ENCODE data around the gene YTHDF1.

YTHDF1 gene

DNA sequence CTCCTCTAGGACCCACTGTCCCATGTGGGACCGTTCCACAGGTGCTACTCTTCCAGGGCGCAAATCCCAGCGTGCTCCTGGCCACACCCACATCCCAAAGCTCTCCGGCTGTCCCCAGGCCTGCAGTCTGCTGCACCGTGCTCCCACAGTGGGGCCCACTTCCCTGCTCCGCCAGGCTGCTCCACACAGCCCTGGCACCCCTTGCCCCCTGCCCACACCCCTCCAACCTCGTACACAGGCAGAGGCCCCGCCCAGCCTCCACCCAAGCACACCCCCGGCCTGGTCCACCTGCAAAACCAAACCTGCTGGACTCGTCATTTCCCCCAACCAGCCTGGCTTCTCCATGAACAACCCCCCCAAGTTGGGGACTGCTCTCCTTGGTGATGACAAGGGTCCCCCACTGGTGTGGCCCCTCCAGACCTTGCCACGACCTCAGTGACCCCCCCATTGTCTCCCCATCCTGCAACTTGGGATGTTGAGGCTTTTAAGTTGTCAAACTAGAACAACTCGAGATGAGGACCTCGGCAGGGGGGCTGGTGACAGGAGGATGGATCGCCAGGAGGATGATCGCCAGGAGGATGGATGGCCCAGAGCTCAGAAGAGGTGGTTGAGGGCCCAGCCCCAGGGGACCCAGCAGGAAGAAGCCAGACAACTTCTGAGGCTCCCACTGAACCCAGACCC is 27.1 kb downstream of the YTHDF1 start:
- Histone ChIP-seq H3K36me3 (ENCODE audit: control insufficient read depth in 5 of 5, insufficient read depth in 5 of 5, low read length in 5 of 5) (no peaks in the 10 kb centered on the region), H3K27me3 (ENCODE audit: control insufficient read depth in 5 of 5, insufficient read depth in 4 of 5, low read length in 5 of 5) (peaks cover 0 to 3% (median 2%) of the 10 kb centered on the region in 5 donors), H3K4me3 (ENCODE audit: low read depth in 1 of 5, low read length in 5 of 5) (no peak overlapping the region), H3K9ac (ENCODE audit: low read length in 5 of 5) (no peak overlapping the region), H3K9me3 (ENCODE audit: control insufficient read depth in 5 of 5, low read length in 5 of 5) (no peaks in the 10 kb centered on the region), H3K27ac (ENCODE audit: low read depth, low read length) (no peak overlapping the region), H3K4me1 (ENCODE audit: control insufficient read depth in 5 of 5, insufficient read depth in 5 of 5, low read length in 5 of 5) (peaks cover 0 to 3% (median 0%) of the 10 kb centered on the region in 5 donors)

DNA sequence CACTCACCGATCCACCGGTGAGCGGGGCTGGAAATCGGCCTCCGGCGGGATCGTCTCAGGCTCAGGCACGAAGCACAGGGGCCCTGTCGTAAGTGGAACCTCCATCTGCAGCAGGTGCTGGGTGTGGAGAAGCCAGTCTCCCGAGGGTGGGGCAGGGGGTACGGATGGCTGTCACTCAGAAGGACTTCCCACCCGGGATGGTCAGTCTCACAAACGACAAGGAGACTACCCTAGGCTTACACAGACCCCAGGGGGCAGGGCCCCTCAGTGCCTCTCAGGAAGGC is 27.8 kb downstream of the YTHDF1 start:
- H3K4me1 ChIP-seq (ENCODE audit: control insufficient read depth in 5 of 5, insufficient read depth in 5 of 5, low read length in 5 of 5), result no peaks in the 10 kb centered on the region
- H3K36me3 ChIP-seq (ENCODE audit: control insufficient read depth in 5 of 5, insufficient read depth in 5 of 5, low read length in 5 of 5), result no peaks in the 10 kb centered on the region
- peaks cover 2 to 9% (median 9%) of the 10 kb centered on the region in 5 donors for H3K27me3 ChIP-seq (ENCODE audit: control insufficient read depth in 5 of 5, insufficient read depth in 4 of 5, low read length in 5 of 5)
- H3K9me3 ChIP-seq (ENCODE audit: control insufficient read depth in 5 of 5, low read length in 5 of 5), result no peaks in the 10 kb centered on the region
- no peak overlapping the region for H3K9ac ChIP-seq (ENCODE audit: low read length in 5 of 5)
- no peak overlapping the region for H3K4me3 ChIP-seq (ENCODE audit: low read depth in 1 of 5, low read length in 5 of 5)
- no peak overlapping the region for H3K27ac ChIP-seq (ENCODE audit: low read depth, low read length)

DNA sequence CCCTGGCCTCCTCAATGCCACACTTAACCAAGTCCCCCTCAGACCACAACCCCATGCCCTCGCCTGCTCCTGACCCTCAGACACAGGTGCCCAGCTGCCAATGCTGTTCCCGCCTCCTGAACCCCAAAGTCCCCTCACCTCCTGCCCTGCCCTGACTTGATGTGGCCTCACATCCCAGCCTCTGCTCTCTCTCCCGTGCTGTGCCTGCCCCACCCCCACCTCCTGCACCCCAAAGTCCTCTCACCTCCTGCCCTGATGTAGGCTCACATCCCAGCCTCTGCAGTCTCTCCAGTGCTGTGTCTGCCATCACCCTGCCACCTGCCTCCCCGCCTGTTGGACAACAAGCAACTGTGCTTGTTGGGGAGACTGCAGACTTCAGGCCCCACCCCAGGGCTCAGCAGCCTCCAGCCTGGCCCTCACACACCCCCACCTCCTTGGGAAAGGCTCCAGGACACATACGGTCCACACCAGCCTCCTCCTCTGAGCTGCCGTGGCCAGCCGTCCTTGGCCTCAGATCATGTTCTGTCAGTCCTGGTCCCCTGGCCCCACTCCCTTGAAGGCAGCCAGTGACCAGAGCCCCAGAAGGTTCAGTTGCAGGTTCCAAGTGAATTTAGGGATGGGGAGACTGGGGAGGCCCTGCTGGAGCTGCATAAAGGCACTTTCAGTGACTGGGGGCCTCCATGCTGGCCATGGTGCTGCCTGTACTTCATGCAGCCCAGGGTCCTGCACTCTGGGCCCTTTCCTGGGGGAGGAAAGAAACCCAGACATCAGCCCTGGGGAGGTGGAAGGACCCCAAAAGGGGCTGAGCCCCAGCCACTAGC is 28.4 kb downstream of the YTHDF1 start:
- peaks cover 6 to 14% (median 14%) of the 10 kb centered on the region in 5 donors for H3K27me3 ChIP-seq (ENCODE audit: control insufficient read depth in 5 of 5, insufficient read depth in 4 of 5, low read length in 5 of 5)
- no peaks in the 10 kb centered on the region for H3K9me3 ChIP-seq (ENCODE audit: control insufficient read depth in 5 of 5, low read length in 5 of 5)
- no peak overlapping the region for H3K9ac ChIP-seq (ENCODE audit: low read length in 5 of 5)
- no peak overlapping the region for H3K4me3 ChIP-seq (ENCODE audit: low read depth in 1 of 5, low read length in 5 of 5)
- no peaks in the 10 kb centered on the region for H3K36me3 ChIP-seq (ENCODE audit: control insufficient read depth in 5 of 5, insufficient read depth in 5 of 5, low read length in 5 of 5)
- no peak overlapping the region for H3K27ac ChIP-seq (ENCODE audit: low read depth, low read length)
- no peaks in the 10 kb centered on the region for H3K4me1 ChIP-seq (ENCODE audit: control insufficient read depth in 5 of 5, insufficient read depth in 5 of 5, low read length in 5 of 5)

DNA sequence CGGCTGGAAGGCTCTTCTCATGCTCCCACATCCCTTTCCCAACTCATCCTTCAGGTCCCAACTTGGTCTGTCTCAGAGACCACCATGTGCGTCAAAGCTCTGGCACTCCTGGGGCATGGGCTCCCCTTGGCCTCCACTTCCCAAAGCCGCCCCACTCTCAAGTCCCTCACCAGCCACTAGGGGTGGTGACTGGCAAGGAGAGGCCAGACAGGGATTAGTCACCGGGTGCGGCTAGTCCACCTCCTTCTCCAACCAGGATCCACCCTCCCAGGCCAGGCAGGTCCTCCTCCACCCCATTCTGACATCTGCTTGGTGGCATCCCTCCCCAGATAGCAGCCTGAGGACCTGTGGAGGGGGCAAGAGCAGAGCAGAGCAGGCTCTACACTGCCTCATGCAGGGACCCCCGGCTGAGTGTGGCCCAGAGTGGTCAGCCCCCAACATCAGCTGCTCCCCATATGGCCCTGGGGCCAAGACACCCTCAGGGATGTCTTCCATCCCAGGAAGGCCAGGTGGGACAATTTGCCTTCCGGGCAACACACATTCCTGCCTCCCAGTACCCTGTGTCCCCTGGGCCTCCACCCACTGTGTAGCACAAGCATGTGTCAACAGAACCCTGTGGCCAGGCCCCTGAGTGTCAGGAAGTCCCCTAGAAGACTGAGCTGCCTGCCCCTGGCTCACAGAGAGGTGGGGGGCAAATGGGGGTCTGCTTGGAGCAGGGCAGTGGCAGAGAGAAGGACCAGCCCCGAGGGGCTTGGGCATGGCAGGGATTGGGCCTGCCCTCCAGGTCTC is 29.2 kb downstream of the YTHDF1 start:
- H3K36me3 ChIP-seq (ENCODE audit: control insufficient read depth in 5 of 5, insufficient read depth in 5 of 5, low read length in 5 of 5), result no peaks in the 10 kb centered on the region
- H3K27ac ChIP-seq (ENCODE audit: low read depth, low read length), result no peak overlapping the region
- H3K9ac ChIP-seq (ENCODE audit: low read length in 5 of 5), result no peak overlapping the region
- peaks cover 6 to 22% (median 18%) of the 10 kb centered on the region in 5 donors for H3K27me3 ChIP-seq (ENCODE audit: control insufficient read depth in 5 of 5, insufficient read depth in 4 of 5, low read length in 5 of 5)
- H3K4me3 ChIP-seq (ENCODE audit: low read depth in 1 of 5, low read length in 5 of 5), result no peak overlapping the region
- H3K9me3 ChIP-seq (ENCODE audit: control insufficient read depth in 5 of 5, low read length in 5 of 5), result no peaks in the 10 kb centered on the region
- H3K4me1 ChIP-seq (ENCODE audit: control insufficient read depth in 5 of 5, insufficient read depth in 5 of 5, low read length in 5 of 5), result no peaks in the 10 kb centered on the region

DNA sequence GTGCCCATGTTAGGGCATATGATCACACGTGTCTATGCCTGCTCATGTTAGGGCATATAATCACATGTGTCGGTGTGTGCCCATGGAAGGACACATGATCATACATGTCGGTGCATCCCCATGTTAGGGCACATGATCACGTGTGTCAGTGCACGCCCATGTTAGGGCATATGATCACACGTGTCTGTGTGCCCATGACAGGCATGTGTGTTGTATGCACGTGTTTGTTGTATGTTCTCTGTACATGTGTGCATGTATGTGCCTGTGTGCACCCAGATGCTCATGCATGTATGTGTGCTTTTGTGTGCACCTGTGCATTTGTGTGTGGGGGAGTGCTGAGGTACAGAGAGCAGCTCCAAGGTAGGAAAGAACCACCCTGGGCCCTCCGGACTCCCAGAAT is 29.8 kb downstream of the YTHDF1 start:
- Histone ChIP-seq H3K9me3 (ENCODE audit: control insufficient read depth in 5 of 5, low read length in 5 of 5) (no peaks in the 10 kb centered on the region), H3K27me3 (ENCODE audit: control insufficient read depth in 5 of 5, insufficient read depth in 4 of 5, low read length in 5 of 5) (peaks cover 6 to 28% (median 24%) of the 10 kb centered on the region in 5 donors), H3K4me1 (ENCODE audit: control insufficient read depth in 5 of 5, insufficient read depth in 5 of 5, low read length in 5 of 5) (no peaks in the 10 kb centered on the region), H3K9ac (ENCODE audit: low read length in 5 of 5) (no peak overlapping the region), H3K27ac (ENCODE audit: low read depth, low read length) (no peak overlapping the region), H3K36me3 (ENCODE audit: control insufficient read depth in 5 of 5, insufficient read depth in 5 of 5, low read length in 5 of 5) (no peaks in the 10 kb centered on the region), H3K4me3 (ENCODE audit: low read depth in 1 of 5, low read length in 5 of 5) (no peak overlapping the region)

DNA sequence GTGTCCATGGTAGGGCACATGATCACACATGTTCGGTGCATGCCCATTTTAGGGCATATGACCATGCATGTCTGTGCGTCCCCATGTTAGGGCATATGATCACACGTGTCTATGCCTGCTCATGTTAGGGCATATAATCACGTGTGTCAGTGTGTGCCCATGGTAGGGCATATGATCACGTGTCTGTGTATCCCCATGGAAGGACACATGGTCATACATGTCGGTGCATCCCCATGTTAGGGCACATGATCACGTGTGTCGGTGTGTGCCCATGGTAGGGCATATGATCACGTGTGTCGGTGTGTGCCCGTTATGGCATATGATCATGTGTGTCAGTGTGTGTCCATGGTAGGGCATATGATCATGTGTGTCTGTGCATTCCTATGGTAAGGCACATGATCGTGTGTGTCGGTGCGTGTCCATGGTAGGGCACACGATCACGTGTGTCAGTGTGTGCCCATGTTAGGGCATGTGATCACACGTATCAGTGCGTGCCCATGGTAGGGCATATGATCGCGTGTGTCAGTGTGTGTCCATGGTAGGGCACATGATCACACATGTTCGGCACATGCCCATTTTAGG is 30.6 kb downstream of the YTHDF1 start:
- Histone ChIP-seq H3K4me3 (ENCODE audit: low read depth in 1 of 5, low read length in 5 of 5) (no peak overlapping the region), H3K36me3 (ENCODE audit: control insufficient read depth in 5 of 5, insufficient read depth in 5 of 5, low read length in 5 of 5) (no peaks in the 10 kb centered on the region), H3K27ac (ENCODE audit: low read depth, low read length) (no peak overlapping the region), H3K27me3 (ENCODE audit: control insufficient read depth in 5 of 5, insufficient read depth in 4 of 5, low read length in 5 of 5) (peaks cover 13 to 35% (median 32%) of the 10 kb centered on the region in 5 donors), H3K9ac (ENCODE audit: low read length in 5 of 5) (no peak overlapping the region), H3K9me3 (ENCODE audit: control insufficient read depth in 5 of 5, low read length in 5 of 5) (no peaks in the 10 kb centered on the region), H3K4me1 (ENCODE audit: control insufficient read depth in 5 of 5, insufficient read depth in 5 of 5, low read length in 5 of 5) (no peaks in the 10 kb centered on the region)

DNA sequence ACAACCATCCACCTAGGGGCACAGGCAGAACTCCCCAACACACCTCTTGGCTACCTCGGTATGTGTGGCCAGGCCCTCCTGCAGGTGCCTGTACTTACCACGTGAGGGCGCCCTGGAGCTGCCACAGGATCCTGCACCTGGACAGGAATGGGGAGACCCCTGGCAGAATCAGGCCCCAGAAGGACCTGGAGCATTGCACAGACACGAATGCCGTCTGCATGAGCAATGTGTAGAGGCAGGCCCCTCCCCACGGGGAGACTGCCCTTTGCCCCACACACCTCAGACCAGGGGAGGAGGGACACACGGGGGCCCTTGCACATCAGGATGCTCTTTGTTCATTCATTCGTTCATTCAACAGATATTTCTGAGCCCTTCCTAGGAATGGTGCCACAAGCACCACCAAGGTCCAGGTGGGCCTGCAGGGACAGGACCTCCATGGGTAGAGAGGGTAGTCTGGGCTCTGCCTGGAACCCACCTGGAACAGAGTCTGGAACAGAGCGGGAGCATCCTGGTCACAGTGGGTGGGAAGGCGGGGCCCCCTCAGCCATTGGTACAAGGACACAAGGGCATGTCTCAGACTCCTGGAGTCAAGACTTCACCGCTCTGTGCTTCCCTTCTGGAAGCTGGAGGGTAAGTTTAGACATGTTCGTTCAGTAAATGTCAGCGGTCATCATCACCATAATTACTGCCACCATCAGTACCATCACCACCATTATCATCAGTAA is 32.3 kb downstream of the YTHDF1 start:
- Histone ChIP-seq H3K9ac (ENCODE audit: low read length in 5 of 5) (no peak overlapping the region), H3K27ac (ENCODE audit: low read depth, low read length) (no peak overlapping the region), H3K27me3 (ENCODE audit: control insufficient read depth in 5 of 5, insufficient read depth in 4 of 5, low read length in 5 of 5) (peaks cover 21 to 49% (median 41%) of the 10 kb centered on the region in 5 donors), H3K9me3 (ENCODE audit: control insufficient read depth in 5 of 5, low read length in 5 of 5) (no peaks in the 10 kb centered on the region), H3K36me3 (ENCODE audit: control insufficient read depth in 5 of 5, insufficient read depth in 5 of 5, low read length in 5 of 5) (no peaks in the 10 kb centered on the region), H3K4me1 (ENCODE audit: control insufficient read depth in 5 of 5, insufficient read depth in 5 of 5, low read length in 5 of 5) (peaks cover 0 to 9% (median 7%) of the 10 kb centered on the region in 5 donors), H3K4me3 (ENCODE audit: low read depth in 1 of 5, low read length in 5 of 5) (no peak overlapping the region)

DNA sequence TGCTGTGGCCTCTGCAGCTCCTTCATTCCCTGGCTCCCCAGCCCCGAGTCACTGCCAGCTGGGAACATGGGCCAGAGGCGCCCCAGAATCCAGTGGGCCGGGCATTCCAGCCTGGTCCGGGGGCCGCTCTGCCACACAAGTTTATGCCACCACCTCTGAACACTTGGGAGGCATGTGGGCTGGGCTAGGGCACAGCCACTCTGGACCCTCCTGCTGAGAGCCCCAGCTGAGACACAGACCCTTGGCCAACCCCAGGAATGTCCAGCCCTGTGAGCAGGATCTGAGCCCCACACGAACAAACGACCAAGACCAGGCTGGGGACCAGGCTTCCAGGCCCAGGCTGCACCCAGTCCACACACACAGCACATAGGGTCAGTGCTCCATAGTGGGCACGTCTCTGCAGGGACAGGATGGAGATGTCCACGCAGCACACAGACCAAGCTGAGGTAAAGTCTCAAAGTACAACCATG is 33.0 kb downstream of the YTHDF1 start:
- Histone ChIP-seq H3K36me3 (ENCODE audit: control insufficient read depth in 5 of 5, insufficient read depth in 5 of 5, low read length in 5 of 5) (no peaks in the 10 kb centered on the region), H3K4me3 (ENCODE audit: low read depth in 1 of 5, low read length in 5 of 5) (no peak overlapping the region), H3K9me3 (ENCODE audit: control insufficient read depth in 5 of 5, low read length in 5 of 5) (no peaks in the 10 kb centered on the region), H3K27ac (ENCODE audit: low read depth, low read length) (no peak overlapping the region), H3K9ac (ENCODE audit: low read length in 5 of 5) (no peak overlapping the region), H3K4me1 (ENCODE audit: control insufficient read depth in 5 of 5, insufficient read depth in 5 of 5, low read length in 5 of 5) (peaks cover 0 to 15% (median 9%) of the 10 kb centered on the region in 5 donors), H3K27me3 (ENCODE audit: control insufficient read depth in 5 of 5, insufficient read depth in 4 of 5, low read length in 5 of 5) (peaks cover 21 to 51% (median 42%) of the 10 kb centered on the region in 5 donors)

DNA sequence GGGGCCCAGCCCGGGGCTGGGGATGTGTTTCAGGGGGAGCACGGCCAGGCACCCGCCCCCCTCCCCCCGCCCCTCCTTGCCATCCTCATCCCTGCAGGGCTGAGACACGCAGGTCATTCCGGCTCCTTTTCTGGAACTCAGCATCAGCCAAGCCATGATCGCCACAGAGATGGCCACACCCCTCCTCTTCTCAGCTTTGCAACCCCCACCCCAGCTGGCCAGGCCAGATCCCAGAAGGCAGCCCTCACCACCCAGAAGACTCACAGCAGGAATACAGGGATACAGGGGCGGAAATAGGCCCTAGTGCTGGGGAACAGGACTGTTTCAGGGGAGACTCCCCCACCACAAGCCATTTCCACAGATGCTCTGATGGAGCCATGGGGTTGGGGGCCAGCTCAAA is 33.5 kb downstream of the YTHDF1 start:
- no peak overlapping the region for H3K4me3 ChIP-seq (ENCODE audit: low read depth in 1 of 5, low read length in 5 of 5)
- H3K27ac ChIP-seq (ENCODE audit: low read depth, low read length), result no peak overlapping the region
- H3K9me3 ChIP-seq (ENCODE audit: control insufficient read depth in 5 of 5, low read length in 5 of 5), result no peaks in the 10 kb centered on the region
- H3K36me3 ChIP-seq (ENCODE audit: control insufficient read depth in 5 of 5, insufficient read depth in 5 of 5, low read length in 5 of 5), result no peaks in the 10 kb centered on the region
- H3K9ac ChIP-seq (ENCODE audit: low read length in 5 of 5), result no peak overlapping the region
- H3K4me1 ChIP-seq (ENCODE audit: control insufficient read depth in 5 of 5, insufficient read depth in 5 of 5, low read length in 5 of 5), result peaks cover 0 to 20% (median 14%) of the 10 kb centered on the region in 5 donors
- peaks cover 25 to 54% (median 46%) of the 10 kb centered on the region in 5 donors for H3K27me3 ChIP-seq (ENCODE audit: control insufficient read depth in 5 of 5, insufficient read depth in 4 of 5, low read length in 5 of 5)

Data from subcutaneous abdominal adipose tissue (tissue), 5 donors.